Adrenal gland (tissue), 5 donors: Measurements from ENCODE around the gene ARSI.
A peak's percentile ranks its signal among the peaks of the same experiment; 100 is the strongest.

Experiments
- POLR2A ChIP-seq, 2 donors: fragments of 450-650 bp; IDR thresholded peaks; one replicate each; pipeline ENCODE4 v1.6.1; 2017; ENCODE audit warnings: antibody characterized with exemption in 2 of 2, mild to moderate bottlenecking in 2 of 2, moderate library complexity in 1 of 2
- TF ChIP-seq, protein P1 (sequence below), 6 experiments: fragments of 450-650 bp in 4 of 6; fragments of 200-600 bp in 2 of 6; sonication (generic) in 1 of 6; IDR thresholded peaks; 1 replicate in 5 of 6; 2 replicates in 1 of 6; pipeline versions ENCODE4 v1.5.1 to v1.8.0; 2016 to 2021; ENCODE audit warnings: antibody characterized with exemption in 6 of 6, mild to moderate bottlenecking in 2 of 6, moderate library complexity in 1 of 6
- donor health status: DM: no; HTN: no; CAD: no.

DNA sequence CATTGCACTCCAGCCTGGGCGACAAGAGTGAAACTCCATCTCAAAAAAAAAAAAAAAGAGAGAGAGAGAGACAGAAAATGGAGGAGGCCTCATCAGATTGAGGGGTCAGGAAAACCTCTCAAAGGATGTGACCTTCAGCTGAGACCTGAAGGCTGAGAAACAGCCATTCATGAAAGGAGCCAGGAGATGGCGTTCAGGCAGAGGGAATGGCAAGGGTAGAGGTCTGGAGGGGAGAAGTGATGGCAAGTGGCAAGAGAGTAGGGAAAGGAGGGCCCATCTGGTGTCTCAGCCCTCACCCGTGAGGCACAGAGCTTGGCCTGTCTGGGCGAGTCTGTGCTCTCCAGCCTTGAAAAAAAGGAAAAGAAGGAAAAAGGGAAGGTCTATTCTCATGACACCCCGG is 30.2 kb downstream of the ARSI start:
- TF ChIP-seq, protein P1, sequence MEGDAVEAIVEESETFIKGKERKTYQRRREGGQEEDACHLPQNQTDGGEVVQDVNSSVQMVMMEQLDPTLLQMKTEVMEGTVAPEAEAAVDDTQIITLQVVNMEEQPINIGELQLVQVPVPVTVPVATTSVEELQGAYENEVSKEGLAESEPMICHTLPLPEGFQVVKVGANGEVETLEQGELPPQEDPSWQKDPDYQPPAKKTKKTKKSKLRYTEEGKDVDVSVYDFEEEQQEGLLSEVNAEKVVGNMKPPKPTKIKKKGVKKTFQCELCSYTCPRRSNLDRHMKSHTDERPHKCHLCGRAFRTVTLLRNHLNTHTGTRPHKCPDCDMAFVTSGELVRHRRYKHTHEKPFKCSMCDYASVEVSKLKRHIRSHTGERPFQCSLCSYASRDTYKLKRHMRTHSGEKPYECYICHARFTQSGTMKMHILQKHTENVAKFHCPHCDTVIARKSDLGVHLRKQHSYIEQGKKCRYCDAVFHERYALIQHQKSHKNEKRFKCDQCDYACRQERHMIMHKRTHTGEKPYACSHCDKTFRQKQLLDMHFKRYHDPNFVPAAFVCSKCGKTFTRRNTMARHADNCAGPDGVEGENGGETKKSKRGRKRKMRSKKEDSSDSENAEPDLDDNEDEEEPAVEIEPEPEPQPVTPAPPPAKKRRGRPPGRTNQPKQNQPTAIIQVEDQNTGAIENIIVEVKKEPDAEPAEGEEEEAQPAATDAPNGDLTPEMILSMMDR (IDR thresholded peaks at IDR 0.05) = peak; percentile 6 to 58 (median 48)
- no peak for TF ChIP-seq POLR2A (IDR thresholded peaks at IDR 0.05)
